Neural progenitor cell (in vitro differentiated cells): ENCODE data around the gene CHST9. TPM values are rescaled to one million over a fixed set of nuclear protein-coding genes. Genes with fewer than 3 reads are reported as not detected.

Experiments used
- DNase-seq: peaks from one replicate; pipeline ENCODE4 v3.0.0-alpha.2; 2016; ENCODE audit warnings: low spot score
- H2AFZ ChIP-seq: fragments of 200-600 bp; sonication (generic); replicated peaks from 2 replicates; pipeline ENCODE4 v1.6.1; 2016; ENCODE audit warnings: antibody characterized with exemption
- H3F3A ChIP-seq: fragments of 200-600 bp; sonication (generic); 2 replicates; pipeline ENCODE4 v1.6.1; 2016; ENCODE audit warnings: antibody characterized with exemption, low read depth
- H3K27ac ChIP-seq: fragments of 200-600 bp; sonication (generic); 2 replicates; pipeline ENCODE4 v1.5.1; 2016; ENCODE audit warnings: mild to moderate bottlenecking
- H3K27me3 ChIP-seq: fragments of 200-600 bp; sonication (generic); 2 replicates; pipeline ENCODE4 v1.6.1; 2016; ENCODE audit warnings: mild to moderate bottlenecking, moderate library complexity
- H3K36me3 ChIP-seq: fragments of 200-600 bp; sonication (generic); 2 replicates; pipeline ENCODE4 v1.5.1; 2016
- H3K4me1 ChIP-seq: fragments of 200-600 bp; sonication (generic); 2 replicates; pipeline ENCODE4 v1.6.1; 2016; ENCODE audit warnings: mixed run types
- H3K4me2 ChIP-seq: fragments of 200-600 bp; sonication (generic); 2 replicates; pipeline ENCODE4 v1.6.1; 2016
- H3K4me3 ChIP-seq: fragments of 200-600 bp; sonication (generic); 2 replicates; pipeline ENCODE4 v1.5.1; 2016
- H3K79me2 ChIP-seq: fragments of 200-600 bp; sonication (generic); 2 replicates; pipeline ENCODE4 v1.6.1; 2016; ENCODE audit warnings: low read depth
- H3K9ac ChIP-seq: fragments of 200-600 bp; sonication (generic); 2 replicates; pipeline ENCODE4 v1.6.1; 2016
- H3K9me3 ChIP-seq: fragments of 200-600 bp; sonication (generic); 2 replicates; pipeline ENCODE4 v1.5.1; 2016; ENCODE audit warnings: low read depth
- H4K20me1 ChIP-seq: fragments of 200-600 bp; sonication (generic); 2 replicates; pipeline ENCODE4 v1.6.1; 2016; ENCODE audit warnings: low read depth
- H3K27ac Mint-ChIP-seq: 3 replicates; pipeline ENCODE4 v1.8.0; 2021; ENCODE audit warnings: mixed read lengths
- H3K27me3 Mint-ChIP-seq: 2 replicates; pipeline ENCODE4 v1.8.0; 2022; ENCODE audit warnings: low read depth, mild to moderate bottlenecking, inconsistent platforms, moderate library complexity, mixed read lengths; ENCODE audit not compliant: insufficient read depth
- H3K36me3 Mint-ChIP-seq: 3 replicates; pipeline ENCODE4 v1.8.0; 2021; ENCODE audit warnings: mixed read lengths
- H3K4me1 Mint-ChIP-seq: 3 replicates; pipeline ENCODE4 v1.8.0; 2021; ENCODE audit warnings: mixed read lengths
- H3K4me3 Mint-ChIP-seq: 3 replicates; pipeline ENCODE4 v1.8.0; 2021; ENCODE audit warnings: mild to moderate bottlenecking, moderate library complexity, mixed read lengths
- H3K9me3 Mint-ChIP-seq: 3 replicates; pipeline ENCODE4 v1.8.0; 2020; ENCODE audit warnings: mixed read lengths
- EZH2 ChIP-seq: fragments of 200-600 bp; sonication (generic); IDR thresholded peaks from 2 replicates; pipeline ENCODE4 v1.6.1; 2017; ENCODE audit warnings: antibody characterized with exemption, mild to moderate bottlenecking, moderate library complexity
- EZH2phosphoT487 ChIP-seq: fragments of 200-600 bp; sonication (generic); IDR thresholded peaks from 2 replicates; pipeline ENCODE4 v1.6.1; 2017; ENCODE audit warnings: antibody characterized with exemption
- total RNA-seq: library from RNA; depleted of rRNA; stranded (reverse); fragments of >200 nt; gene quantifications from 2 replicates; pipeline ENCODE4 v1.2.3, GENCODE V29; 2015; ENCODE audit warnings: low replicate concordance
- TF ChIP-seq, protein P1 (sequence below): fragments of 200-600 bp; sonication (generic); IDR thresholded peaks from 2 replicates; pipeline ENCODE4 v1.5.1; 2017; ENCODE audit warnings: antibody characterized with exemption, mild to moderate bottlenecking

Gene CHST9
- total RNA-seq, 1 donor from 2014 or later, result 1.3 TPM

- H3K27ac Mint-ChIP-seq, result no peak overlapping the region
- H3K36me3 Mint-ChIP-seq, result no peaks in the 10 kb centered on the region
- no peak overlapping the region for H3K4me2 ChIP-seq
- no peak overlapping the region for H3K4me3 Mint-ChIP-seq
- no peak for DNase-seq
- no peak overlapping the region for H2AFZ ChIP-seq
- no peaks in the 10 kb centered on the region for H3K27me3 ChIP-seq
- TF ChIP-seq EZH2phosphoT487 (no peak), EZH2 (no peak)
- TF ChIP-seq, protein P1, sequence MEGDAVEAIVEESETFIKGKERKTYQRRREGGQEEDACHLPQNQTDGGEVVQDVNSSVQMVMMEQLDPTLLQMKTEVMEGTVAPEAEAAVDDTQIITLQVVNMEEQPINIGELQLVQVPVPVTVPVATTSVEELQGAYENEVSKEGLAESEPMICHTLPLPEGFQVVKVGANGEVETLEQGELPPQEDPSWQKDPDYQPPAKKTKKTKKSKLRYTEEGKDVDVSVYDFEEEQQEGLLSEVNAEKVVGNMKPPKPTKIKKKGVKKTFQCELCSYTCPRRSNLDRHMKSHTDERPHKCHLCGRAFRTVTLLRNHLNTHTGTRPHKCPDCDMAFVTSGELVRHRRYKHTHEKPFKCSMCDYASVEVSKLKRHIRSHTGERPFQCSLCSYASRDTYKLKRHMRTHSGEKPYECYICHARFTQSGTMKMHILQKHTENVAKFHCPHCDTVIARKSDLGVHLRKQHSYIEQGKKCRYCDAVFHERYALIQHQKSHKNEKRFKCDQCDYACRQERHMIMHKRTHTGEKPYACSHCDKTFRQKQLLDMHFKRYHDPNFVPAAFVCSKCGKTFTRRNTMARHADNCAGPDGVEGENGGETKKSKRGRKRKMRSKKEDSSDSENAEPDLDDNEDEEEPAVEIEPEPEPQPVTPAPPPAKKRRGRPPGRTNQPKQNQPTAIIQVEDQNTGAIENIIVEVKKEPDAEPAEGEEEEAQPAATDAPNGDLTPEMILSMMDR, result no peak
- no peaks in the 10 kb centered on the region for H3K27me3 Mint-ChIP-seq
- H3K4me3 ChIP-seq, result no peak overlapping the region
- H3K4me1 Mint-ChIP-seq, result no peaks in the 10 kb centered on the region
- H4K20me1 ChIP-seq, result no peaks in the 10 kb centered on the region
- peaks cover 13% of the 10 kb centered on the region for H3K9me3 Mint-ChIP-seq
- no peak overlapping the region for H3K9ac ChIP-seq
- H3K27ac ChIP-seq, result no peak overlapping the region
- no peaks in the 10 kb centered on the region for H3K36me3 ChIP-seq
- no peaks in the 10 kb centered on the region for H3K9me3 ChIP-seq
- no peaks in the 10 kb centered on the region for H3K4me1 ChIP-seq
- H3K79me2 ChIP-seq, result no peaks in the 10 kb centered on the region
- no peaks in the 10 kb centered on the region for H3F3A ChIP-seq
Measured at GRCh38 chr18:26926066-26926675, 258.9 kb downstream of the CHST9 start.

GRCh38 chr18:26925313-26925712 lies 259.8 kb downstream of the CHST9 start:
- Histone ChIP-seq H3K36me3 (no peaks in the 10 kb centered on the region), H3K9me3 (no peaks in the 10 kb centered on the region), H3K4me3 (no peak overlapping the region), H2AFZ (no peak overlapping the region), H4K20me1 (no peaks in the 10 kb centered on the region), H3K27ac (no peak overlapping the region), H3K4me1 (no peaks in the 10 kb centered on the region), H3K4me2 (no peak overlapping the region), H3K79me2 (no peaks in the 10 kb centered on the region), H3F3A (no peaks in the 10 kb centered on the region), H3K9ac (no peak overlapping the region), H3K27me3 (no peaks in the 10 kb centered on the region)
- H3K4me1 Mint-ChIP-seq, result peaks cover under 1% of the 10 kb centered on the region
- H3K27ac Mint-ChIP-seq, result no peak overlapping the region
- no peaks in the 10 kb centered on the region for H3K36me3 Mint-ChIP-seq
- peaks cover 13% of the 10 kb centered on the region for H3K9me3 Mint-ChIP-seq
- no peak for DNase-seq
- TF ChIP-seq EZH2phosphoT487 (no peak), EZH2 (no peak)
- TF ChIP-seq, protein P1, result no peak
- H3K4me3 Mint-ChIP-seq, result no peak overlapping the region
- H3K27me3 Mint-ChIP-seq, result no peaks in the 10 kb centered on the region

- Histone ChIP-seq H3K36me3 (no peaks in the 10 kb centered on the region), H3K27me3 (no peaks in the 10 kb centered on the region), H3K9ac (no peak overlapping the region), H3K4me3 (no peak overlapping the region), H4K20me1 (no peaks in the 10 kb centered on the region), H3K27ac (no peak overlapping the region), H3K9me3 (no peaks in the 10 kb centered on the region), H3F3A (no peaks in the 10 kb centered on the region), H3K79me2 (no peaks in the 10 kb centered on the region), H3K4me2 (no peak overlapping the region), H3K4me1 (peaks cover under 1% of the 10 kb centered on the region), H2AFZ (no peak overlapping the region)
- Mint-ChIP-seq H3K27me3 (peaks cover 2% of the 10 kb centered on the region), H3K4me1 (peaks cover 9% of the 10 kb centered on the region), H3K4me3 (no peak overlapping the region), H3K27ac (no peak overlapping the region), H3K9me3 (peaks cover 13% of the 10 kb centered on the region), H3K36me3 (no peaks in the 10 kb centered on the region)
- no peak for DNase-seq
- TF ChIP-seq EZH2, result no peak
- TF ChIP-seq, protein P1, result no peak
- TF ChIP-seq EZH2phosphoT487, result no peak
Measured at GRCh38 chr18:26922313-26922712, 262.8 kb downstream of the CHST9 start.
